ENCODE data around the gene PSMD1.

Gene PSMD1

DNA sequence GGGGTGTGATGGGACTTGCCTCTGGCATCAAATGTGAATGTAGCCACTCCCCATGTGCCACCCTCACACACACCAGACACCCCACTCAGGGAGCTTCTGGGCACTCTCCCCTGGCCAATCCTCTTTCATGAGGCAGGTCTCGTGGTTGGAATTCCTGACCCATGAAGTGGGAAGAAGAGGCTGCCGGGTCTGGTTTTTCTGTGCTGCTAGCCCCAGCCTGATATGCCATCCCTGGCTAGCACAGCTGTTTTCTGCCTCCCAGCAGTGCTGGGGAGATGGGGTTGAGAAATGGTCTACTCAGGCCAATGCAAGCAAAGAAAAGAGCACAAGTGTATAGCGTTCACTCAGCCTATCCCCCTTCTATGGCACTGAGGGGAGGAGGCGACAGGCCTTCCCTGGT is 20.5 kb upstream of the PSMD1 start:
- no peak for DNase-seq

DNA sequence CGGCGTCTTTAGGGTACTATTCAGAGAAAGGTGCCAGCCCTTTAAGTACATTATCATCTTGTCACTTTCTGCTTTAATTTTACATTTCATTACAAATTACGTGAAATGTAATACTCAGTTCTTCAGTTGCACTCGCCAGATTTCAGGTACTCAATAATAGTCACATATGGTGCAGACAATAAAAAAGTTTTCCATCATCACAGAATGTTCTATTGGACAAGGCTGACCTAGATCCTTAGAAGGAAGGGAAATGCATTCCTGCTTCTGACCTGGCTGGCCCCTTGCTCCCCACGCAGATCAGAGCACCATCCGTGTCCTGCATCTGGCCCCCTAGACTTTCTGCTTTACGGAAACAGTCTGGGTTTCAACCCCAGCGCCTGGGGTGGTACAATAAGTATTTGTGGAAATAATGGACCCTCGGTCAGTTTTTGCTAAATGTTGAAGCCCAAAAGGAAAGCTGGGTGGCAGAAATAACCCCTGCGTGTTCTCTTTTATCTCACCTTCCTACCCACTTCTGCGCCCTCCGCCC is 20.0 kb upstream of the PSMD1 start:
- DNase-seq: no peak

DNA sequence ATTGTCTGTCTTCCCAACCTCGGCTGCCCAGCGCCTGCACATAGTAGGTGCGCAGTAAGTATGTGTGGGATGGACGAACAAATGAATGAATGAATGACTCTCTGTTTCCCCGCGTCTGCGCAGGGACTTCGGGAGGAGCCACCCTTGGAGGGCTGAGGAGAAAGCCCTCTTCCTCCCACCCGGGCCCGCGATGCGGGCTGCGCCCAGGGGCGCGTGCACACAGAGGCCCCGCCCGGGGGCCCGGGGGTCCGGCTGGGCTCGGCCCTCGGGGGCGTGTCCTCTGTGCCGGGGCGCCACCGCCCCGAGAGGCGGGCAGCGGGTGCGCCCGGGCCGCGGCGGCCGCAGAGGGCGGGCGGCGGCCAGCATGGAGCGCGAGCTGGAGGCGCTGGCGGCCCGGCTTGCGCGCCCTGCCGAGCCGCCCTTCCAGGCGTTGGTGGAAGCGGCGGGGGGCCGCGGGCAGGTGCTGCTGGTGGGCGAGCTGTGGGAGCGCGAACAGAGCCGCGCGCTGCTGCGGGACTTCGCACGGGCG is 19.4 kb upstream of the PSMD1 start, which contains the start of gene C2orf72:
Gene C2orf72 (plus strand): TSS at position 322 of the 529 bp plus-strand sequence. CDS start 43 bp downstream, at position 365.
- DNase-seq: no peak

DNA sequence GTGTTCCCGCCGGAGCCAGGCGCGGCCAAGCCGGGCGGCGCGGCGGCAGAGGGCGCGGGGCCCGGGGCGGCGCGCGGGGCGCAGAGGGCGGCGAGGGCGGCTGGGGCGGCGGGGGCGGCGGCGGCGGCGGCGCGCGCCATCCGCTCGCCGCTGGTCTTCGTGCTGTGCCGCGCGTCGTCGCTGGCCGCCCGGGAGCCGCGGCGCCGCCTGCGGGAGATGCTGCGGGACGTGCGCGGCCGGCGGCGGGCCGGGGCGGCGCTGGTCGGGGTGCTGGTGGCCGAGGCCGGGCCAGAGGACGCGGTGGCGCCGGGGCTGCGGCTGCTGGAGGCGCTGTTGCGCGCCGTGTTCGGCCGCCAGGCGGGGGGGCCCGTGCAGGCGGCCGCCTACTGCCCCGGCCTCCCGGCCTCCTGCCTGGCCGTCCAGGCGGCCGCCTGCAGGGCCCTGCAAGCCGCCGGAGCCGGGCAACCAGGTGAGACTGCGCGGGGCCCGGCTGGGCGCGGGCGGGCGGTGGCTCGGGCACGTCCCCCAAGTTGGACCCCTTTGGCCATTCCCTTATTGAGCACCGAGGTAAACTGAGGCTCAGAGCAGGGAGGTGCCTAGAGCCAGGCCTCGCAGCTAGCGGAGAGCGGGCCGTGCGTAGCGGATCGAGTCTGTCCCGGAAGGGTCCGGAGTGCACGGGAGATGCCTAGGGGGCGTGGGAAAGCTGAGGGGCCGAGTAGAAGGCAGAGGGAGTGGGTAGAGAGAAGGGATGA is 18.8 kb upstream of the PSMD1 start:
- DNase-seq: no peak

DNA sequence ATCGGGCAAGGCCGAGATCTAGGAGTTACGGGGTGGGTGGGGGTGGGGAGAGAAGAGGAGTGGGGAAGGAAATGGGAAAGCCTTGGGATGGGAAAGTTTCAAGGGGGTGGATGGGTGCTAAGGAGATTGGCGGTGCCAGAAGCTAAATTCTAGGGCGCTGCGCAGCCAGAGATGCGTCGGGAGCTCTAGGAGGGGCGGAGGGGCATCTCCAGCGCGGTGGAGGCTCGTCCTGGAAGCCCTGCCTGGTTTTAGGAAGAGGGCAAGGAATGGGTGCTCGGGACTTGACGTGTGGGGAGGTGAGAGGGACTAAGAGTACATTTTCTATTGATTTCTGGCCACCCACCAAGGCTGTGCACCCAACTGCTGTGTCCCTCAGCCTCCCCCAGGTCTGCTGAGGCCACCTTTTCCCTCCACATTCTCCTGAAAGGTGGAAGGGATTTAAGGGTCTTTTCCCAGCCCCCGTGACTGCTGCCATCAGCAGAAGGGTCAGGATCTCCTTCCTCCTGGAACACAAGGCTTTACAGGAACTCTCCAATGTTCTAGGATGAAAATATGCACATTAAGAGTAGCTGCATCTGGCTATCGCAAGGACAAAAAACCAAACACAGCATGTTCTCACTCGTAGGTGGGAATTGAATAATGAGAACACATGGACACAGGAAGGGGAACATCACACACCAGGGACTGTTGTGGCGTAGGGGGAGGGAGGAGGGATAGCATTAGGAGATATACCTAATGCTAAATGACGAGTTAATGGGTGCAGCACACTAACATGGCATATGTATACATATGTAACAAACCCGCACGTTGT is 18.0 kb upstream of the PSMD1 start:
- DNase-seq: no peak

DNA sequence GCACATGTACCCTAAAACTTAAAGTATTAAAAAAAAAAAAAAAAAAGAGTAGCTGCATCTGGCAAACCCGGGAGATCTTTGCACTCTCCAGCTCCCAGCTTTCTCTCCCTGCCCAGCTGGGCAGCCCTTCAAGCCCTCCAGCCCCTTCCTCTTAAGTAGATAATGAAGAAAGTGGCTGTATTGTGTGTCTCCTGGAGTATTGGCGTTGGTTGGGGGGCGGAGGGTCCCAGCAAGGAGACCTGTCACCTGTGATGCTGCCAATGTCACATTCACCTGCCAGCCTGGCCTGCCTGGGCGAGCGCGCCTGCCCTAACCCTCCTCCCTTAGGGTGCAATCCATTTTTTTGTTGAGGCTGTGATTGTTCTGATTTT is 17.4 kb upstream of the PSMD1 start:
- DNase-seq: no peak

DNA sequence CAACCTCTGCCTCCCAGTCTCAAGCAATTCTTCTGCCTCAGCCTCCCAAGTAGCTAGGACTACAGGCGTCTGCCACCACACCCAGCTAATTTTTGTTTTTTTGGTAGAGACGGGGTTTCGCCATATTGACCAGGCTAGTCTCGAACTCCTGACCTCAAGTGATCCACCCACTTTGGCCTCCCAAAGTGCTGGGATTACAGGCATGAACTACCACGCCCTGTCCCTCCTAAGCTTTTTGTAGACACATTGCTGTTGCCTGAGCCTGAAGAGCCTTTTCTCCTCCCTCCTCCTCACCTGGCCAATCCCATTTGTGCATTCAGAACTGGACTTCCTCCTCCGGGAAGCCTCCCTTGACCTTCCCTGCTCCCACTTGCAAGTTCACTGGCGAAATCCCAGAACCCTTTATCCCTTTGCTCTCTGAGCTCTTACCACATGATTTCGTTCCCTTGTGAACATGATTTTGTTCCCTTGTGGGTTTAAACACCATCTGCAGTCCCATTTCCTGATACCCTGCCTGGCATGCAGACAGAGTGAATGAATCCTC is 16.8 kb upstream of the PSMD1 start:
- DNase-seq: no peak

DNA sequence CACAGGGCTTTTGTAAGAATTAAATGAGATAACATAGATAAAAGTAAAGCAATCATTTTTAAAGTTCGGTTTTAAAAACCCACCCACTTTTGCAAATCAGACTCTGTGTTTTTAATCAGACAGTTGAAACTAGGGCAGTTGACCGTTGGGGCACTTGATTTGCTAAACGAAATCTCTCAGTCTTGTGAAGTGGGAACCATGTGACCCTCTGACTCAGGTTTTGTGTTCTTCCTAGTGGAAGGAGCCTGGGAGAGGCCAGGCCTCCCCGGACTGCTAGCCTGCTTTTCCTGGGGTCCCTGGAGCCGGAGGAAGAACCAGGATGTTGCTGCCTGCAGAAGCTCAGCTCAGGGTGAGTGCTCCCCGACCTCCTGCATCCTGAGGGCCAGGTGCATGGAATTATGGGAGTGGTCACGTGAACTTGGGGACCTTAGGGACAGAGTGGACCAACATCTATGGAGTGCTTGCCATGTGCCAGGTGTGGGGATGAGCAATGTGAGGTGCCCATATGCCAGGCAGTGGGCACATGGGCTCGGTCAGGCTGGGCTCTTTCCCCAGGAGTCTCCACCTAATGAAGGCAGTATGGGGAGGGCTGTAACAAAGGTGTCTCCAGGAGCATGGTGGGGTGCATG is 15.5 kb upstream of the PSMD1 start:
- no peak for DNase-seq

DNA sequence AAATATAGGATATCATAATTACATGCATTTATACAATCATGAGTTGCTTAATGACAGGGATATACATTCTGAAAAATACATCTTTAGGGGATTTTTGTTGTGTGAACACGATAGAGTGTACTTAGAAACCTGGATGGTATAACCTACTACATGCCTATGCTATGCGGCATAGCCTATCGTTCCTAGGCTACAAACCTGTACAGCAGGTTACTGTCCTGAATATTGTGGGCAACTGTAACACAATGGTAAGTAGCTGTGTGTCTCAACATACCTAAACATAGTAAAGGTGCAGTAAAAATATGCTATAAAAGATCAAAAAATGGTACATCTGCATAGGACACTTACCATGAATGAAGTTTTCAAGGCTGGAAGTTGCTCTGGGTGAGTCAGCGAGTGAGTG is 12.9 kb upstream of the PSMD1 start:
- DNase-seq: no peak

DNA sequence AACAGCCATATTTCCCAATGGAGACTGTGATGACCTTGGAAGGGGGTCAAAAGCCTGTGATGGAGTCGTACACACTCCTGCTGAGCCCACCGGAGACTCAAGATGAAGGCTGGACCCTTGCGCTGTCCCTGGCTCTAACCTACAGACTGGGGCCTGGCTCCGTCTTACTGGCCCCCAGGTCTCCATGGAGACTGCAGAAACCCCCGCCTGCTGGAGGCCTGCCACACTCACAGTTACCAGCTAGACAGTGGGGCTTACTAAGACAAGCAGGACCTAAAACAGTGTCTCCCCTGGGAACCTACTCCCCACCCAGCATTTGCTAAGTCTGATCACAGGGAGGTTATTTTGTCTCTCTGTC is 9.8 kb upstream of the PSMD1 start:
- no peak for DNase-seq

DNA sequence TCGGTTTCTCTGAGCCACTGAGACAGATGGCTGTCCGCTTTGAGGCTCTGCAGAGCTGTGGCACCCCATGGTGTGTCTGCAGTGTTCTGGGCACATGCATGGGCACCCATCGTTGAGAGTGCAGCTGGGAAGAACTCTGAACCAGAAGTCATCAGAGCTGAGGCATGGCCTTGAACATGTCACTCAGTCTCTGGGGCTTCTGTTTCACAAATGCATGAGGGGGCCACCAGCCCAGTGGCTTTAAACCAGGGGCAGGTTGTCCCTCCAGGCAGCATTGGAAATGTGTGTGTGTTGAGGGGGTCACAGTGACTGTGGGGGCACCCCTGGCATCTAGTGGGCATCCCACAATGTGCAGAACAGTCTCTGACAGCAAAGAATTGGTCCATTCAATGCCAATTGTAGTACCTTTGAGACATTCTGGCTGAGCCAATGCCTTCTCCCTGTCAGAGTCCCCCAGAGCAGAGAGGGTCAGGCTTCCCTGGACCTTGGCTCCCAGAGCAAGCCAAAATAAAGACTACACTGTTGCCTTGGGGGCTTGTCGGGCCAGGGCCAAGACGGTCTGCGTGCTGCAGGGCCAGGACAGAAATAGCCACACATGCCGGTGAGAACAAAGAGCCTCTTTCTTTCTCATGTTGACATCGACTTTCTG is 9.3 kb upstream of the PSMD1 start:
- DNase-seq: no peak

DNA sequence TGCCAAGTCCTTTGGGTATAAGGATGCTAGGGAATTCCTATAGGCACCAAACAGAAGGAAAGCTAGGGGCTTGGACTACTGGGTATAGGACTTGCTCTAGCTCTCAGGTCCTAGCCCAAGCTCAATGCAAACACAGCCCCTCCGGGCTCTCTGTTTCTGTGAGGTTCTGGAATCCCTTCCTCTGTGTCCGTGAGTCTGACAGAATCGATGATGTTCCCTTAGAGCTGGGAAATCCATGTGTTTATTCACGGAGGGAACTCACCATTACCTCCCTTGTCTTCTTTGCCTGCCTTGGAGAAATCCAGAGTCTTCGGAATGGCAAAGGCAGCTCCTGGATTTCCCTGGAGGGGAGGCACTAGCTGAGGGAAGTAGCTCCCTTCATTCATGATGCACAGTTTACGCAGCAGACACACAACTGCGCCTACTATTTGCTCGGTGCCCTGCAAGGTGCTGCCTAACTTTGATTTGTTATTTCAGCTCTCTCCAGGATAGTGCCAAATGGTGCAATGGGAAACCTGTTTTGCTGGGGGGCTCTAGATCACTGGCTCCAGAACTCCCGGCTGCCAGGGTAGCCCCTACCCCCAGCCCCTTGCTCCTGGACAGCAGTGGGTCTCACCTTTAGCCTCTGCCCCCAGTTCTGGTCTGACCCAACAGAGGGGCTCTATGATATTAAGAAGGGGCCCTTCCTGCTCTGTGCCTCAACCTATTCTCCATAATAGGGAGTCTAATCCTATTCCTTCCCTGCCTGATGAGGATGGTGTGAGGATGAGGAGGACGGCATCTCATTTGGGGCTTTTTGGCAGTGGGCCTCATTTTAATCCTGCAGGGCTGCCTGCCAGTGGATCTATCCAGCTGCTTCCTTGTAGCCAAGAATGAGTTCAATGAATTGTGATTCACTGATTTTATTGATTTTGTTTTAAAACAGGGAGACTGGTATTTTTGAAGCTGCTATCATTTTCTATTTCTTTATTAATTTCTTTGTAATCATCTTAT is 8.4 kb upstream of the PSMD1 start:
- no peak for DNase-seq

DNA sequence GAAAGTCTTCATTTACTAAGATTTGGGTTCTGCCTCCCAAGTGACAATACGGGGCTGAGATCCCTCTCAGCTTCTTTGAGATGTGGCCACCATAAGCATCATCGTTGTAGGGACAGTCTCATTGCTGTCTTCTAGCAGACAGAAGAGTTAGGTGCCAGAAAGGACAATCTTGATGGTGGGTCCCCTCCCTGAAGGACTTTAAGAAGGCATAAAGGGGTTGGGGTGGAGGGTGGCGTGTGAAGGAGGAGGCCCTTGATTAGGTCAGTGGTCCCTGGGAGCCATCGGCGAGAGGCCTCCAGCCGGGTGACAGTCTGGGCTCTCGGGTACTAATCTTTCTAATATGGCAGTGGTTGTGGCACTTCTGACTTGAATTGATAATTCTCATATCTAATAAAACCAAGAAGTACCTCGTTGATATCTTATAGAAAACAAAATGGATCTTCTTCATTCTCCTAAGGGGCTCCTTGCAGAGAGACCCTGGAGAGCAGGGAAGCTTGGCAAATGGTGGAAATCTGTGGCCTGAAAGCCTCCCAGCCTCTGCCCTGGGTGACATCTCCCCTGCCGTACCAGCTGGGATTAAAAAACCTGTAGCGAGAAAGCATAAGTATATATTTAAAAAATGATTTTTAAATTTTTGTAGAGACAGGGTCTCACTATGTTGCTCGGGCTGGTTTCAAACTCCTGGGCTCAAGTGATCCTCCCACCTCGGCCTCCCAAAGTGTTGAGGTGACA is 7.2 kb upstream of the PSMD1 start:
- no peak for DNase-seq

DNA sequence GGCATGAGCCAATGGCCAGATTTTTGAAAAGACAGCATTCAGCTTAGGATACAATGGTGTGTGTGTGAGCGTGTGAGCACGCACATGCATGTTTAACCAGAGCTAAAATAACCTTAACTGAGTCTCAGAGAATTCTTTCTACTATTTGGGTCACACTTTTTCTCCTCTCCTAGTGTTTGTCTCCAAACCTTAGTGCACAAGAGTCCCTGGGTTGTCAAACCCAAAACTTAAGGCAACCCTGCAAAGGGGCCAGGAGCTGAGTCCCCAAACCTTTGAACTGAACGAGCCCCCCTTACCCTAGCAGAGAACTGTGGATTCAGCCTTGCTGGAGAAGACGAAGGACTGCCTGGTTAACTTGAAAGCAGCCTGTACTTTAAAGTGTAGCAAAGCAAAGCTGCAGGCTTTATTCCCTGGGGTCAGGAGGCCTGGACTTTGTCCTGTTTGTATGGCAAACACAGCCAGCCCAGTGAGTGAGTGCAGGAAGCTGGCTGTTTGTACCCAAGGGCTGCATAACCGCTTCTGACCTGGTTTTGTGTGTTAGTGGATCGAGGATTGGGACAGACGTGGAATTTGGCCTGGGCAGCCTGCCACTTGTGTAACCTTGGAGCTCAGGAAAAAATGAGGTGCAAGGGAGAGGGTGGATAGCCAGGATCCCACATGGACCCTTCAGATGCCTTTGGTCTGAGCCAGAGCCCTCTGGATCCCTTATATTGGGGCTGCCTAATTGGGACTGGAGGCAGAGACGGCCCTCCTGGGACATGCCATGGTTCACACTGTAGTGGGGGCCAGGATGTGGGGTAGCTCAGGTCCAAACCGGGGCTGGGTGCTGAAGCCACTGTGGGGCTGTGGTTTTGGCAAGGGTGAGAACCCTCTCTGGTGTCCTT is 6.4 kb upstream of the PSMD1 start:
- no peak for DNase-seq

DNA sequence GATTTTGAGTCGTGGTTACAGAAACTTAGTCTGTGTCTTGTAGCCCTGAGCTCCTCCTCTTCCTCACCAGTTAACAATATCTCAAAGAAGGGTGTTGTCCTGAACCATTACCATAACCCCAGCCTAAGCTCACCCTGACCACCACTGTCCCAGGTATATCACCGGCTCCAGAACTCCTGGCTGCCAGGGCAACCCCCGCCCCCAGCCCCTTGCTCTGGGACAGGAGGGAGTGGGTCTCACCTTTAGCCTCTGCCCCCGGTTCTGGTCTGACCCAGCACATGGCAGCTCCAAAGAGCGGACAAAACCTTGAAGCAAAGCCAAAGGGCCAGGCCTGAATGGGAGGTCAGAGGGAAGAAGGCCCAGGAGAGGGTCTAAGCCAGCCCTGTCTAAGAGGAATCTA is 5.6 kb upstream of the PSMD1 start:
- DNase-seq: no peak

DNA sequence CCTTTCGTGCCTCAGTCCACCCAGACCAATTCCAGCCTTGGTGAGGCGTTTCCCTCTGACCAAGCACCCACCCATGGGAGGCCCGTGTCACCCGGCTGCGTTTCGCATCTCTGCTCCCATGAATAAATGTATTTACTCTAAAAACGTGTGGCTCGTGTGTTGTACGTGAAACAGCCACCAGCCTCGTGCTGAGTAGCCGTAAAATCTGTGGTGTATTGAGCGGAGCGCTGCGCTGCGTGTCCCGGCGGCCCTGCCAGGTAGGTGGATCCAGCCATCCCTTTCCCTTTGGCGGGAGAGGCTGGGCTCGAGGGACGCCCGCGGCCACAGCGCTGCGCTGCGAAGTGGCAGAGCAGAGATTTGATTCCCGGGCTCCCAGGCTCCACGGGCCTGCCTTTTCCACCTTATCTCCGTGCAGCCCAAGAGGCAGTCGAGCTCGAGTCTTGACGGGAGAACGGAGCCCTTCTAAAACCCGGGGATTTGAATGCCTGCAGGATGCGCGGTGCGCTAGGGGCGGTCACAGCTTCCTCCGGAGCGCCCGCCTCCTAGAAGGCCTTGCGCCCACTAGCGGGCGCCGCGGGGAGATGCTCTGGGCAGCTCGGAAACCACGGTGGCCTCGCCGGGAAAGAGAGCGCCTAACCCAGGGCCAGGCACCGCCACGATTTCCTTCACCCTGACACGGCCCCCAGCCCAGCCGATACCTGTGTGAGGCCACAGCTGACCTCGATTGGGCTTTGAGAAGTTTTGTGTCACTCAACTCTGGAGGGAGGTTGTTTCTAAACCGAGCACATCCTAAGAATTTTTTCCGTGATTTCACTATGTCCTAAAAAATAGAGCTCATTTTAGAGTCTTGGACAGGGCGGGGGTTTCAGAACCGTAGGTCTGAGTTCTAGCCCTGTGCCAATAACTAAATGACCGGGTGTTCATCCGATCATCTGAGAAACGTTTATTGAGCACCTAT is 3.9 kb upstream of the PSMD1 start:
- no peak for DNase-seq

DNA sequence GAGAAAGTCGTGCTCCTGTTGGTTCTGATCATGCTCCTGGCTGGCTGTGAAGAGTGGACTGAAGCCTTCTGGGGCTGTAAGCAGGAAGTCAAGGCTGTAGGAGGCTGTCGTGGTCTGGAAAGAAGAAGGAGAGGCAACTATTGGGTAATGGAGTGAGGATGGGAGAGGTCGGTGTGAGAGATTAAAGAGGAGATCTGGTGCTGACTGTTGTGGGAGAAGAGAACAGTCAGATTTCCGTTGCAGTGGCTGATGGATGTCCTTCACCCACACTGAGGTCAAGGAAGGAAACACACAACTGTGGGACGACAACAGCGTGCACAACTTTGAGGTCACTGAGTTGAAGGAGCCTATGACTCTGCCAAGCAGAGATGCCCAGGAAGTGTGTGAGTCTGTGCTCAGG is 2.8 kb upstream of the PSMD1 start:
- no peak for DNase-seq

DNA sequence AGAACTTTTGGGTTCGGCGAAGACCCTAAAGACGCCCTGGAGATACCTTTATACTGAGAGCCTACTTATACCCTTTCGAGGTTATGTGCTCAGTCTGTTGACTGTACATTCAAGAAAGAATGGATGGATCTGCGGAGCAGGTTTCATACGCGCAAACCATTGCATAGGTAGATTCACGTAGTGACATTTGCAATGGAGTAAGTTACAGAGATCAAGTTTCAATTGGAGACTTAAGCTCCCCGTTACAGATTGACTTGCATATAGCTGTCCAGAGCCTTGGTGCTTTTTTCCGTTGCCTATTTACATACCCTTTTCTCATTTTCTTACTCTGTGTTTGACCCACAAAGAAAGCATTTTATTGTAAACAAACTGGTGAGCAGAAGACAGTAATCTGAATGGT is 923 bp downstream of the PSMD1 start:
- no peak for DNase-seq
